Measurements from ENCODE around the gene PDXK. TPM values are rescaled to one million over a fixed set of nuclear protein-coding genes. Genes with fewer than 3 reads are reported as not detected.

Gene PDXK
- total RNA-seq, 1 experiment from 2014 or later = 175 TPM

- Histone ChIP-seq H4K20me1 (ENCODE audit: insufficient read depth) (no peaks in the 10 kb centered on the region; the same call in 1 of the 2 replicates), H3F3A (ENCODE audit: insufficient read depth, low read depth) (no peaks in the 10 kb centered on the region; the same call in 1 of the 2 replicates), H3K27ac (no peak overlapping the region), H3K9me2 (ENCODE audit: insufficient read depth) (no peaks in the 10 kb centered on the region), H3K4me2 (no peak overlapping the region), H3K4me3 (no peak overlapping the region), H3K4me1 (replicated peaks; ENCODE audit: insufficient read depth) (no peaks in the 10 kb centered on the region), H2AFZ (no peak overlapping the region), H3K27me3 (ENCODE audit: insufficient read depth, low read depth) (no peaks in the 10 kb centered on the region), H3K9me3 (ENCODE audit: insufficient read depth, low read depth) (no peaks in the 10 kb centered on the region), H3K36me3 (ENCODE audit: low read depth) (no peaks in the 10 kb centered on the region), H3K79me2 (ENCODE audit: low read depth) (no peaks in the 10 kb centered on the region)
- POLR2A ChIA-PET (ENCODE audit: unreplicated experiment) = no interaction called here
- DNase-seq = no peak
- TF ChIP-seq EZH2 (IDR thresholded peaks at IDR 0.05; ENCODE audit: low read depth) (no peak), CTCF (conservative IDR thresholded peaks at IDR 0.05) (no peak)
- intact Hi-C loops (cut with micrococcal nuclease; ENCODE audit: unreplicated experiment) = no loop called here
- CTCF ChIA-PET = no interaction called here
- BruUV-seq (replicated peaks) = no TSS peak
Observed at GRCh38 chr21:43748622-43749021, 29.7 kb downstream of the PDXK start.

- Histone ChIP-seq H3K36me3 (ENCODE audit: low read depth) (no peaks in the 10 kb centered on the region), H4K20me1 (ENCODE audit: insufficient read depth) (no peaks in the 10 kb centered on the region; the same call in 1 of the 2 replicates)
- CTCF ChIA-PET = no interaction called here
Observed at GRCh38 chr21:43749651-43750262, 30.8 kb downstream of the PDXK start.

GRCh38 chr21:43750339-43751033 lies 31.6 kb downstream of the PDXK start:
- H3K9me2 ChIP-seq (ENCODE audit: insufficient read depth) = no peaks in the 10 kb centered on the region
- no peak overlapping the region for H3K4me2 ChIP-seq
- intact Hi-C loops (cut with micrococcal nuclease; ENCODE audit: unreplicated experiment) = no loop called here
- TF ChIP-seq CTCF (conservative IDR thresholded peaks at IDR 0.05) (no peak), EZH2 (IDR thresholded peaks at IDR 0.05; ENCODE audit: low read depth) (no peak)
- H2AFZ ChIP-seq = no peak overlapping the region
- ChIA-PET CTCF (no interaction called here), POLR2A (ENCODE audit: unreplicated experiment) (no interaction called here)
- no peak overlapping the region for H3K27ac ChIP-seq
- no peaks in the 10 kb centered on the region for H3K27me3 ChIP-seq (ENCODE audit: insufficient read depth, low read depth)
- no peaks in the 10 kb centered on the region for H3K9me3 ChIP-seq (ENCODE audit: insufficient read depth, low read depth)
- no TSS peak for BruUV-seq (replicated peaks)
- no peaks in the 10 kb centered on the region; the same call in 1 of the 2 replicates for H4K20me1 ChIP-seq (ENCODE audit: insufficient read depth)
- H3K4me3 ChIP-seq = no peak overlapping the region
- DNase-seq = no peak
- H3K36me3 ChIP-seq (ENCODE audit: low read depth) = no peaks in the 10 kb centered on the region
- H3F3A ChIP-seq (ENCODE audit: insufficient read depth, low read depth) = no peaks in the 10 kb centered on the region; the same call in 1 of the 2 replicates
- H3K4me1 ChIP-seq (replicated peaks; ENCODE audit: insufficient read depth) = no peaks in the 10 kb centered on the region
- no peaks in the 10 kb centered on the region for H3K79me2 ChIP-seq (ENCODE audit: low read depth)

More at GRCh38 chr21:43749651-43750262, 30.8 kb downstream of the PDXK start:
- no peak overlapping the region for H3K4me3 ChIP-seq
- no peak overlapping the region for H3K27ac ChIP-seq
- H3F3A ChIP-seq (ENCODE audit: insufficient read depth, low read depth) = no peaks in the 10 kb centered on the region; the same call in 1 of the 2 replicates
- POLR2A ChIA-PET (ENCODE audit: unreplicated experiment) = no interaction called here
- intact Hi-C loops (cut with micrococcal nuclease; ENCODE audit: unreplicated experiment) = no loop called here
- no peaks in the 10 kb centered on the region for H3K9me2 ChIP-seq (ENCODE audit: insufficient read depth)
- H3K4me1 ChIP-seq (replicated peaks; ENCODE audit: insufficient read depth) = no peaks in the 10 kb centered on the region
- no peak for TF ChIP-seq CTCF (conservative IDR thresholded peaks at IDR 0.05)
- no peak for TF ChIP-seq EZH2 (IDR thresholded peaks at IDR 0.05; ENCODE audit: low read depth)
- H3K79me2 ChIP-seq (ENCODE audit: low read depth) = no peaks in the 10 kb centered on the region
- no peak overlapping the region for H3K4me2 ChIP-seq
- no peak overlapping the region for H2AFZ ChIP-seq
- no peak for DNase-seq
- H3K27me3 ChIP-seq (ENCODE audit: insufficient read depth, low read depth) = no peaks in the 10 kb centered on the region
- BruUV-seq (replicated peaks) = no TSS peak
- H3K9me3 ChIP-seq (ENCODE audit: insufficient read depth, low read depth) = no peaks in the 10 kb centered on the region

Measured in PC-9 (cell line).